Trophoblast cell (in vitro differentiated cells and primary cell): Measurements from ENCODE around the gene HTR2C.
A peak's percentile ranks its signal among the peaks of the same experiment; 100 is the strongest.

Experiments
- DNase-seq, 2 donors: peaks; one replicate each; pipeline ENCODE4 v3.0.0-alpha.2; 2016
- H2AFZ ChIP-seq: 2 replicates; pipeline ENCODE4 v1.6.1; 2013; ENCODE audit warnings: low read length, moderate library complexity, mild to moderate bottlenecking; ENCODE audit not compliant: insufficient read depth, poor library complexity
- H2AK5ac ChIP-seq: 2 replicates; pipeline ENCODE4 v1.6.1; 2013; ENCODE audit warnings: mild to moderate bottlenecking, low read length
- H2BK120ac ChIP-seq: 2 replicates; pipeline ENCODE4 v1.6.1; 2013; ENCODE audit warnings: low read length, mild to moderate bottlenecking, moderate library complexity; ENCODE audit not compliant: insufficient read depth, poor library complexity
- H2BK12ac ChIP-seq: 2 replicates; pipeline ENCODE4 v1.6.1; 2013; ENCODE audit warnings: mild to moderate bottlenecking, low read length, moderate library complexity
- H2BK5ac ChIP-seq: 2 replicates; pipeline ENCODE4 v1.6.1; 2013; ENCODE audit warnings: low read length, low read depth, moderate library complexity, mild to moderate bottlenecking; ENCODE audit not compliant: poor library complexity
- H3K14ac ChIP-seq: 2 replicates; pipeline ENCODE4 v1.6.1; 2013; ENCODE audit warnings: mild to moderate bottlenecking, low read length
- H3K18ac ChIP-seq: 2 replicates; pipeline ENCODE4 v1.6.1; 2013; ENCODE audit warnings: mild to moderate bottlenecking, low read length
- H3K23ac ChIP-seq: 2 replicates; pipeline ENCODE4 v1.6.1; 2013; ENCODE audit warnings: low read length
- H3K27ac ChIP-seq: 2 replicates; pipeline ENCODE4 v1.5.1; 2013; ENCODE audit warnings: low read depth, mild to moderate bottlenecking, inconsistent platforms, low read length, moderate library complexity
- H3K27me3 ChIP-seq: 2 replicates; pipeline ENCODE4 v1.6.1; 2013; ENCODE audit warnings: inconsistent platforms, mild to moderate bottlenecking, low read length, moderate library complexity; ENCODE audit not compliant: insufficient read depth
- H3K36me3 ChIP-seq, 2 experiments: 1 replicate in 1 of 2; 2 replicates in 1 of 2; pipeline ENCODE4 v1.6.1; 2013; ENCODE audit warnings: low read length in 2 of 2, mild to moderate bottlenecking in 2 of 2, moderate library complexity in 1 of 2; ENCODE audit not compliant: insufficient read depth in 2 of 2, control insufficient read depth in 1 of 2
- H3K4ac ChIP-seq: 2 replicates; pipeline ENCODE4 v1.6.1; 2013; ENCODE audit warnings: low read depth, mild to moderate bottlenecking, low read length, moderate library complexity
- H3K4me1 ChIP-seq, 2 experiments: 1 replicate in 1 of 2; 2 replicates in 1 of 2; pipeline ENCODE4 v1.6.1; 2013; ENCODE audit warnings: low read length in 2 of 2, mild to moderate bottlenecking in 2 of 2, moderate library complexity in 1 of 2; ENCODE audit not compliant: insufficient read depth in 2 of 2, control insufficient read depth in 1 of 2
- H3K4me2 ChIP-seq: 2 replicates; pipeline ENCODE4 v1.6.1; 2013; ENCODE audit warnings: inconsistent platforms, mild to moderate bottlenecking, low read length, moderate library complexity
- H3K4me3 ChIP-seq: 2 replicates; pipeline ENCODE4 v1.5.1; 2013; ENCODE audit warnings: mild to moderate bottlenecking, low read depth, low read length, inconsistent platforms
- H3K79me1 ChIP-seq: one replicate; pipeline ENCODE4 v1.6.1; 2013; ENCODE audit warnings: low read length
- H3K79me2 ChIP-seq: 2 replicates; pipeline ENCODE4 v1.6.1; 2013; ENCODE audit warnings: low read length, mild to moderate bottlenecking; ENCODE audit not compliant: control insufficient read depth, insufficient read depth, poor library complexity
- H3K9ac ChIP-seq: 2 replicates; pipeline ENCODE4 v1.6.1; 2013; ENCODE audit warnings: mild to moderate bottlenecking, low read length
- H3K9me3 ChIP-seq: 2 replicates; pipeline ENCODE4 v1.6.1; 2013; ENCODE audit warnings: low read depth, mild to moderate bottlenecking, control low read depth, inconsistent platforms, low read length; ENCODE audit not compliant: insufficient read depth
- H4K12ac ChIP-seq: 2 replicates; pipeline ENCODE4 v1.6.1; 2013; ENCODE audit warnings: low read depth, mild to moderate bottlenecking, low read length, moderate library complexity
- H4K8ac ChIP-seq: 2 replicates; pipeline ENCODE4 v1.6.1; 2013; ENCODE audit warnings: low read depth, mild to moderate bottlenecking, low read length, moderate library complexity
- H4K91ac ChIP-seq: one replicate; pipeline ENCODE4 v1.6.1; 2013; ENCODE audit warnings: low read depth, mild to moderate bottlenecking, low read length, moderate library complexity
- WGBS: extraction: QIAGEN DNeasy Blood & Tissue Kit; methylation state at CpG from one replicate; pipeline ENCODE4 v1.1.7; 2013; ENCODE audit warnings: missing lambda C conversion rate; ENCODE audit not compliant: insufficient read length, insufficient coverage; ENCODE audit errors: extremely low coverage; 5-methylcytosine and 5-hydroxymethylcytosine counted together

HTR2C gene

DNA sequence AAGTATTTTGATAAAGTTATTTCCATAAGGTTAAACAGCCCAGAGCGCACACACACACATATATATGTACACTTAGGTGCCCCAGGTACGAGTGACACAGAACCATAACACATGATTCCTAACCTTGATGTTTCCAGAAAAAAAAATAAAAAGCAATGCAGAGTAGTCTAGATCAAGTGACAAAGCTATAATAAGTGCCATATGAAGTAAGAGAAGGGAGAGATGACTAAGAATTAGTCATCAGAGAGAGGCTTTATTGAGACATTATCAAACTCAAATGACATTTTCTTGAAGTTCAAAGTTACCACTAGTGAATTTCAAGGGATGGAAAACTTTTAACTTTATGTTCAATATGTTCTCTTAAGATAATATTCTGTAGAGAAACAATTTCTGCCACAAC is 215.0 kb downstream of the HTR2C start:
- no peak overlapping the region for H3K4me3 ChIP-seq
- no peak overlapping the region for H3K14ac ChIP-seq
- H3K23ac ChIP-seq, result no peak overlapping the region
- no peak overlapping the region for H2AK5ac ChIP-seq
- H3K4me2 ChIP-seq, result no peak overlapping the region
- no peak overlapping the region for H2BK5ac ChIP-seq
- no peak overlapping the region for H2BK120ac ChIP-seq
- WGBS, result no CpG with 5 or more reads among the region's 2 CpGs
- no peak overlapping the region for H3K18ac ChIP-seq
- no peaks in the 10 kb centered on the region for H3K36me3 ChIP-seq
- no peaks in the 10 kb centered on the region for H3K79me1 ChIP-seq
- H4K12ac ChIP-seq, result no peak overlapping the region
- H2AFZ ChIP-seq, result no peak overlapping the region
- H2BK12ac ChIP-seq, result no peak overlapping the region
- no peak overlapping the region for H3K9ac ChIP-seq
- no peak for DNase-seq
- H3K27me3 ChIP-seq, result no peaks in the 10 kb centered on the region
- no peak overlapping the region for H4K8ac ChIP-seq
- H3K4me1 ChIP-seq, result no peaks in the 10 kb centered on the region
- H4K91ac ChIP-seq, result no peak overlapping the region
- H3K27ac ChIP-seq, result no peak overlapping the region
- no peaks in the 10 kb centered on the region for H3K9me3 ChIP-seq
- H3K79me2 ChIP-seq, result no peaks in the 10 kb centered on the region
- H3K4ac ChIP-seq, result no peak overlapping the region

DNA sequence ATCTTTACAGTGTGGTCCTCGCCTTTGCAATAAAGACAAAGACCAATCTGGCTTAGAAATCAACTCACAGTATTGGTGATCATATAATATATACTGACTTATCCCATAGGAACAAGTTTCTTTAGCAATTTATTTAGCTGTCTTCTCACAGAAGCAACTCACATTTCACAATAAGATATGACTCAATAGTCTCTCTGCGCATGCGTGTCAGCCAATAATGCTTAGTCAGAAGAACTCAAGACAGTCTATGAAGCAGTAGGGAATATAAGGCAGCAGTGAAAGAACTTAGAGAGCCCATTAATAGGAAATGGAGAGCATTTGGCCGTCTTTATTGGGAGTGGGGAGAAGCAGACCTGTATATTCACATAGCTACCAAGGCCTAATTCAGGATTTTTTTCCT is 216.8 kb downstream of the HTR2C start:
- Histone ChIP-seq H3K23ac (no peak overlapping the region), H3K9ac (no peak overlapping the region), H3K27ac (no peak overlapping the region), H2AK5ac (no peak overlapping the region), H4K12ac (no peak overlapping the region), H2BK12ac (no peak overlapping the region), H3K9me3 (no peaks in the 10 kb centered on the region), H3K4me2 (no peak overlapping the region), H3K36me3 (no peaks in the 10 kb centered on the region), H4K8ac (no peak overlapping the region), H2BK5ac (no peak overlapping the region), H4K91ac (no peak overlapping the region), H3K79me2 (no peaks in the 10 kb centered on the region), H3K4me1 (no peaks in the 10 kb centered on the region), H3K27me3 (no peaks in the 10 kb centered on the region), H3K18ac (no peak overlapping the region), H3K4ac (no peak overlapping the region), H3K79me1 (no peaks in the 10 kb centered on the region), H2AFZ (no peak overlapping the region), H3K14ac (no peak overlapping the region), H3K4me3 (no peak overlapping the region), H2BK120ac (no peak overlapping the region)
- DNase-seq, result peak; percentile 2 to 89
- WGBS, result no CpG with 5 or more reads among the region's 4 CpGs

DNA sequence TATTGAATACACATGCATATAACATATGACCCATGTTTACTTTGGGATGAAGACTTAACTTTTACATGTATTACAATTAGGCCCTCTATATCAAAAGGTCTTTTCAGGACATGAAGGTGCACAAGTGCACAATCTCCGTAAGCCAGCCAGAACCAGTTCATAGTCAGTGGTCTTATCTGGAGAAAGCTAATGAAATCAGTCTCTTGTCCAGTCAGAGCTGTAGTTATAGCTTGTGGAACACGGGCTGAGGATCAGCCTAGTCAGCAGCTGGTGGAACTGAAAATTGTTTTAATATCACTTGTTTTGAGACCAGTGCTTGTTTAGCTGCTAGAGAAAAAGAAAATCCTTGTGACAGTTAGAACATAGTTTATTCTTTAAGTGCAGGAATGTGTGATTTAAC is 235.6 kb downstream of the HTR2C start:
- no peak overlapping the region for H3K9ac ChIP-seq
- no peak overlapping the region for H3K14ac ChIP-seq
- H3K9me3 ChIP-seq, result no peaks in the 10 kb centered on the region
- no peak overlapping the region for H3K23ac ChIP-seq
- no peaks in the 10 kb centered on the region for H3K4me1 ChIP-seq
- H3K18ac ChIP-seq, result no peak overlapping the region
- H2AK5ac ChIP-seq, result no peak overlapping the region
- DNase-seq, result no peak
- no CpG with 5 or more reads among the region's 2 CpGs for WGBS
- no peak overlapping the region for H4K91ac ChIP-seq
- no peak overlapping the region for H2AFZ ChIP-seq
- no peak overlapping the region for H2BK5ac ChIP-seq
- H3K4me2 ChIP-seq, result no peak overlapping the region
- H4K8ac ChIP-seq, result no peak overlapping the region
- H3K79me2 ChIP-seq, result no peaks in the 10 kb centered on the region
- no peaks in the 10 kb centered on the region for H3K79me1 ChIP-seq
- no peak overlapping the region for H3K4me3 ChIP-seq
- no peak overlapping the region for H2BK12ac ChIP-seq
- H3K27me3 ChIP-seq, result no peaks in the 10 kb centered on the region
- H4K12ac ChIP-seq, result no peak overlapping the region
- H2BK120ac ChIP-seq, result no peak overlapping the region
- H3K4ac ChIP-seq, result no peak overlapping the region
- H3K36me3 ChIP-seq, result no peaks in the 10 kb centered on the region
- no peak overlapping the region for H3K27ac ChIP-seq

DNA sequence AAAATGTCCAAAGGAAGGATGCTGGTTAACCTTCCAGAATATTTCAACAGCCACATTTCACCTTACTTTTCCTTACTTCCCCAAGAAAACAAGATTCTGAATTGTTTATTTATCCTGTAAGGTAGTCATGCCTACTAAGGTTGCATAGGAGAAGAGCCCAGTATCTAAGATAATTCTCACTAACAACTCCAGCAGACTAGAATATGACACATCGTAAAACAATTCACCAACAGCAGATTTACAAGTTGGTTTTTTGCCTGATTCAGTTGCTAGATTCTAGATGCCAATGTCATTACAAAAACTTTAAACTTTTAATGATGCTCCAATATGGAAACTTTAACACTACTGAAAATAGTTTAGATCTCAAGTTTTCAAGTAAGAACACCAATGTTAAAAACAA is 257.2 kb downstream of the HTR2C start:
- H3K14ac ChIP-seq, result no peak overlapping the region
- H2AK5ac ChIP-seq, result no peak overlapping the region
- no peak overlapping the region for H3K4me3 ChIP-seq
- H3K27me3 ChIP-seq, result no peaks in the 10 kb centered on the region
- H4K91ac ChIP-seq, result no peak overlapping the region
- no CpG with 5 or more reads among the region's 1 CpG for WGBS
- no peak overlapping the region for H4K8ac ChIP-seq
- H2BK120ac ChIP-seq, result no peak overlapping the region
- no peak overlapping the region for H2BK12ac ChIP-seq
- H3K18ac ChIP-seq, result no peak overlapping the region
- no peaks in the 10 kb centered on the region for H3K9me3 ChIP-seq
- H3K4me2 ChIP-seq, result no peak overlapping the region
- H2AFZ ChIP-seq, result no peak overlapping the region
- no peak overlapping the region for H2BK5ac ChIP-seq
- peak in 1 of 2 donors; percentile 46 for DNase-seq
- no peak overlapping the region for H4K12ac ChIP-seq
- no peak overlapping the region for H3K9ac ChIP-seq
- no peak overlapping the region for H3K23ac ChIP-seq
- H3K4ac ChIP-seq, result no peak overlapping the region
- H3K36me3 ChIP-seq, result no peaks in the 10 kb centered on the region
- H3K4me1 ChIP-seq, result no peaks in the 10 kb centered on the region
- no peak overlapping the region for H3K27ac ChIP-seq
- H3K79me1 ChIP-seq, result no peaks in the 10 kb centered on the region
- no peaks in the 10 kb centered on the region for H3K79me2 ChIP-seq
